HG02610 (cell line): ENCODE data around the gene MCF2L2.
A peak's percentile ranks its signal among the peaks of the same experiment; 100 is the strongest.

ENCODE experiments used
- ATAC-seq: cut with Tn5 transposase; IDR thresholded peaks from one replicate; pipeline ENCODE4 v1.9.1; 2021; ENCODE audit warnings: mild to moderate bottlenecking, moderate library complexity; ENCODE audit not compliant: unreplicated experiment

Gene MCF2L2

DNA sequence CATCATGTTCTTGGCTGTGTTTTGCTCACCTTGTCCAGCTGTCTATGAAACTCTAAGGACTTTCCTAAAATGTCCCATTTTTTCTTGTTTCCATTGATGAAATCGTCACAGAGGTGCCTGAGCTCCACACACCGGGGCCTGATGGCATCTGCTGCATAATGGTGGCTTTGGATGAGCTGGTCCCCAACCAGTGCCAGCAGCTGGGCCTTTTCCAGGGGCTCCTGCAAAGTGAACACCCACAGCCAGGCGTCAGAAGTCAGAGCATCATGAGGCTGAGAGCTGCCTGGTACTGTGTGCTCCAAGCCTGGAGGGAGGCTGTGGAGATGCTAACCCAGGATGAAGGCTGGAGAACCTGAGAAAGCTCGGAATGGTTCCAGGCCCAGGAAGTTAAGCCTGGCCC, 128.4 kb downstream of the MCF2L2 start:
- ATAC-seq = no peak

GRCh38 chr3:183298701-183299153, 129.7 kb downstream of the MCF2L2 start:
- no peak for ATAC-seq

DNA sequence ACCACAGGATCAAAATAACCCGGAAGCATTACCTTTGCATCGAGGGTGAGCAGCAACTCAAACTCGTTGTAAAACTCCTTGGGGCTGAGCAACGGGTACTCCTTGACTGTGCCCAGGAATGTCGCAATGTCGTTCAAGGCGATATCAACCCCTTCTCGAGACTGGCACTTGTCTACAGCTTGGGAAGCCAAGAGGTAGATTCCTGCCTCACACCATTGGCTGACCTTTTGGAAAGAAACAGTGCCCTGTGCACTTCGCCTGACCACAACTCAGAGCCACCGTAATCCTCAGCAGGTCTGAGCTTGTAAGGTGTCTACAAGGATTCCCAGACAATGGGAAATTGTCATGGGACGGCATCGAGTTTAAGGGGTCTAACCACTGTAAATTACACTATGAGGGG, 131.5 kb downstream of the MCF2L2 start:
- no peak for ATAC-seq

DNA sequence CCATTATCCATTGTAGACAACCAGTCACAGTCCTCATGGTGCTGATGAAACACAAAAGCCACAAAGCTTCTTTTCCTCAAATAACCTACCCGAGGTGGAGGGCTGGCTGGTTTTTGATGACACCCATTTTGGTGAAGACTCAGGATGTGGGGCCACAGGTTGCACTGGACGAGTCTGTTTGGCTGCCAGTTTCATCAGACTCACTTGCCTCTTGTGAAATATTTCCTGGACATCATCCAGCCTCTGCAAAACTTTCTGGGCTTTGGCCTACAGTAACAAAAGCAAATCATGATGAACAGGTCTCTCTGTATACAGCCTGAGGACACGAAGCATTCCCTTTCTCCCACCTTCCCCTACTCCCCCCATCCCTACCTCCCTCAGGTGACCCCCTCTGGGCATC, 133.2 kb downstream of the MCF2L2 start:
- ATAC-seq = no peak

- no peak for ATAC-seq
Observed at GRCh38 chr3:183293966-183294365, 134.5 kb downstream of the MCF2L2 start.

DNA sequence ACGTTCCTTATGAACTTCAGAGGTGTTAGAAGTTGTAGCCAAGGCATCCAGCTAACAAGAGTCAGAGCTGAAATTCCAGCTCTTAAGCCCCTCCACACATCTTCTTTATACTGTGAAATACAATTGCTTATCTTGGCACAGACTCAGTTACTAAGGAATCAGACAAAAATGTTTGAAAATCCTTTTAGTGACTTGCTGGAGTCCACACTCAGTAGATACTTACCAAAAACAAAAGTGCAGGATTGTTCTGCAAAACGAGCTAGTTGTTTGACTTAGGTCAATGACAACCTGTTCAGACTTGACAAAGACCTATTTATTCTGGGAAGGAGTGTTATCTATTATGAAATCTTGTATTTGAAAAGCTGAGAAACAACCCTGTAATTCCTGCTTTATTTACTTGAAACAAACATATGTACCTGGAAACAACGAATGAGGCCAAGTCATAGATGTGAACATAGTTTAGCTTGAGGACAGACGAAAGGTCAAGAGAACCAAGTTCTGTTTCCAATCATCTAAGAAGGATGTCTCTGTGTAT, 136.9 kb downstream of the MCF2L2 start:
- no peak for ATAC-seq

- no peak for ATAC-seq
Observed at GRCh38 chr3:183290216-183290615, 138.2 kb downstream of the MCF2L2 start.

- no peak for ATAC-seq
Observed at GRCh38 chr3:183288117-183288516, 140.3 kb downstream of the MCF2L2 start.

DNA sequence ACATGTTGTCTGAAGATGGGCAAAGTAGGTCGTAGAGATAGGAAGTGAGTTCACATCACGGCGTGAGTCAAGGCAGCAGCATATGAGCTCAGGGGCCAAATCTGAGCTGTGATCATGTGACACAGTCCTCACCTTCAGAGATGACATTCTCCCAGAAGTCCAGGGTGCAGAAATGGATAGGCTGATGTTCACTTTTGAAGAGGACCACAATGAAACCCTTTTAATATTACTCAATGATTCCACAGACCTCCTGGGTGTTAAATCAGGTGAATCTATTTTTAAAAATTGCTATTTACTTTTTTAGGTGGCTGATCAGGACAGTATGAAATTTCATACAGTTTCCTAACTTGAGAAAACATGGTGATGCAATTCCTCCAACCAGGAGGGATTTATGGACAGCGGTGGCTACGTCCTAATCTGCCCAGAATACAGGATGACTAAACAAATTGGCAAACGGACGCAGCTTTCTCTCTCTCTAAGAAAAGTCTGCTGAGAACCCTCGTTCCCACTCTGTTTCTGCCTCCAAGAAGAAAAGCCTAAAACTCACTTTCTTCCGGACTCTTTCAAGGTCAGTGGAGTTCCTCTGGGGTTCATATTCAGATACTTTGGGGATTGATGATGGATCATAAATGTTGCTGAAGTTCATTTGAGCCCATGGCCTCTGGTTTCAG, 141.0 kb downstream of the MCF2L2 start:
- no peak for ATAC-seq

DNA sequence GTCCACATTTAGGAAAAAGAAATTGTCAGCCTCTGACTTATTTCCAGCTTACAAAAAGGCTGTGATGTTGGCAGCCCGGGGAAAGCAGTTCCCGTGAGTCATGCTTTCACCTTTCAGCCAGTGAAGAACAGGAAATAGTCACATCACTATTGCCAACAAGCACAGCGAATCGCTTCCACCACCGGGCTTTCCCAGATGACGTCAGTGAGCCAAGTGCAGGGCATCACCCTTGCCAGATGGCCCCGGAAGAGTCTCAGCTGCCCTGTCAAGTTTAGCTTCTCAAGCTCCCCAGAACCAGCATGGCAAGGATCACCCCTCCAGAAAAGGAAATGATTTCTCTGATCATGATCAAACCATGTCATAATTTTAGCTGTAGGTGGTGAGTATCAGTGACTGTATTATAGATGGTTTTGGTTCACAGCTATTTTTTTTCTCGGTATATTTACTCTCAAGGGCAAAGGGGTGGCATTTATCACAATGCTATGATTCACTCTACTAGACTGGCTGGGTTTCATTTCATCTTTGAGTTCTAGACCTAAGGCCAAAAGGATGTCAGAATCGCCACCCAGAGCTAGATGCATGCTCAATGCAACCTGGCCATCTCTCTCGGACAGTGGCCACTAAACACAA, 142.5 kb downstream of the MCF2L2 start:
- peak; percentile 98 for ATAC-seq

DNA sequence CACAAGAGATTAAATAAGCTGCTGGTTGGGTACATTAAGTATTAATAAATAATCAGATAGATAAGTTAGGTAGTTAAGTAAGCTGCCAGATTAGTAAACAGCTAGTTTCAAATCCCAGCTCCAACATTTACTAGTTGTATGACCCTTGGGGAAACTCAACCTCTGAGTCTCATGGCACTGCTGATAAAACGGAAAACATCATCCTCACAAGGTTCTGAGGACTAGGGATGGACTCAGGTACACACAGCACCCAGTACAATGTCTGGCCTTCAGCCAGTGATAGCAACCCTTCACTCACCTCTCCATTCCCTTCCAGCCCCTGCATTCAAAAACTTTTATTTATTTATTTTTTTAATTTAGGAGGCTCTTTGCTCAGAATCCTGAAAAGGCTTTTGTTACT, 143.1 kb downstream of the MCF2L2 start:
- ATAC-seq = no peak

DNA sequence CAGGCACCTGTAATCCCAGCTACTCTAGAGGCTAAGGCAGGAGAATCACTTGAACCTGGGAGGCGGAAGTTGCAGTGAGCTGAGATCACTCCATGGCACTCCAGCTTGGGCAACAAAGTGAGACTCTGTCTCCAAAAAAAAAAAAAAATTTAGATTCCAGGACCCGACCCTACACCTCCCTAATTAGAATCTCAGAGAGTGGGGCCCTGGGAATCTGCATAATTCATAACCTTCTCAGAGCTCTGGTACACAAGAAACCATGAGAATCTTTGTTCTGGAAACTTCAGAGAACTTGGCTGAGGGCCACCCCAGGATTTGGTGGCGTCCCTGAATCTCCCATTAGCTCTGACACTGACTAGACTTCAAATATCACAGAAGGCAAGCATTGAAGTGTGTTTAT, 143.8 kb downstream of the MCF2L2 start:
- ATAC-seq = no peak

DNA sequence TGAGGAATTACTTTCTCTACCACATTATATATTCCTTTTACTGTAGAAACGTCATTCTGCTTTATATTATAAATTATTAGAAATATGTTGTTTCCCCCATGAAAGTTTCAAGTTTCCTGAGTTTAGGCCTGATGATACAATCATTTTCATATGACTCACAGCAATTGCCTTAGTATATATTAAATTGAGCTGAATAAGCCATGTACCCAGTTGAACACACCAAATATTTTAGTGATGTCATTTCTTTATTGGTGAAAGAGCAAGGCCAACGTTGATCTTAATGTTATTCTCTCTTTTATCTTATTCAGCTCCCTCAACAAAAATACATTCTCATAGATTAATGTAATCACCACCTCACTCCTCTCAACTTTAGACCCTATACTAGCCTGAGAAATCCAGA, 144.5 kb downstream of the MCF2L2 start:
- ATAC-seq = no peak

- no peak for ATAC-seq
Observed at GRCh38 chr3:183281126-183281797, 147.2 kb downstream of the MCF2L2 start.

DNA sequence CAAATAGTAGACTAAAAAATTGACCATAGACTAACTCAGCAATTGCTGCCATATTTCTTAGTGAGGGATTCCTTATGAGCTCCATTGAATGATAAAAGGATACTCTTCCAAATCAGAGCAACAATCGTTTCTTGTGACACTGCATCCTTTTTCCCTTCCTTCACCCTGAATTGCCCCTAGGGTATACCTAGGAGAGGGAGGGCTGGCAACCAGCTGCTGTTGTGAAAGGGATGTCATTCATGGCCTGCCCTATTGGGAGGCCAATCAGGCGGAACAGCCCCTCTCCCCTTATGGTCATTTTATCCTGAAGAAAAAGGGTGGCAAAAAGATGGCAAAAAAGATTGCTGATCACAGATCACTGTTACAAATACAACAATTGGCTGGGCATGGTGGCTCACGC, 149.0 kb downstream of the MCF2L2 start:
- no peak for ATAC-seq

DNA sequence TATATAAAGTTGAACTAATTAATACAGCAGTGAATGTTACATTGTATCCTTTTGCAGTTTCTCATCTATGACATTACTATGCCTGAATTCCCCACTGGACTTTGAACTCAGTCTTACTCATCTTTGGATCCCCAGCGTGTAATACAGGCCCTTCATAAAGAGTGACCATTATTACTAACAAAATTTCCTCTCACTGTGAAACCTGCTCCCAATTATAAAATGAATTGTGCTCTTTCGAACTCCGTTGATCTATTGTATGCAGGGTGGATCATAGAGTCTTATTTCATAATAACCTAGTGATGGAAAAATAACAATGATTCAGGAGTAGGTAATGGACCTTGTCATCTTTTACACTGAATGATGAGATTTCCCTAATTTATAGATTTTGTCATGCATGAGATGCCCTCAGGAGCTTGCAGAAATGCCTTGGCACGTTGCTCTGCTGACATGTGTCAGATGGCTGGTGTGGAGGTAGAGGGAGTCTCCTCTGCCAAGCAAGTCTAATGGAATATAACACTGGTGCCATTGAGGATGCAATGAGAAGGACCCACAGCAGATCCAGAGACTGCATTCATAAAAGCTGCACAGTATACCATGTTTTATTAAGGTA, 149.8 kb downstream of the MCF2L2 start:
- no peak for ATAC-seq

DNA sequence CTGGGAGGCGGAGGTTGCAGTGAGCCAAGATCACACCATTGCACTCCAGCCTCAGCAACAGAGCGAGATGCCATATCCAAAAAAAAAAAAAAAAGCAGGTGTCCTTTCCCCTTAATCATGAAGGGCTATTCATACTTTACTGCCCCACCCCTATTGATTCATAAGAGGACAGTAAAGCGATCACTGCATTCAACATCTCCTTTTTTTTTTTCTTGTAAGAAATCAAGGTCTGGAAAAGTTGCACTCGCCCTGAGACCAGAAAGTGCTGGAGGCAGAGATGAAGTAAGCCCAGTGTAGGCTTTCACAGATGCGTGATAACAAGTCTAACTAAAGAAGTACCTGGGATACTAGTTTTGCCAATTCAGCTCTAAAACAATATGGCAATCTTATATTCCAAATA, 151.2 kb downstream of the MCF2L2 start:
- ATAC-seq = no peak

GRCh38 chr3:183275937-183276336, 152.5 kb downstream of the MCF2L2 start:
- no peak for ATAC-seq

GRCh38 chr3:183275418-183275817, 153.0 kb downstream of the MCF2L2 start:
- ATAC-seq = no peak

GRCh38 chr3:183274609-183275008, 153.8 kb downstream of the MCF2L2 start:
- no peak for ATAC-seq

- no peak for ATAC-seq
Observed at GRCh38 chr3:183272791-183273190, 155.6 kb downstream of the MCF2L2 start.

DNA sequence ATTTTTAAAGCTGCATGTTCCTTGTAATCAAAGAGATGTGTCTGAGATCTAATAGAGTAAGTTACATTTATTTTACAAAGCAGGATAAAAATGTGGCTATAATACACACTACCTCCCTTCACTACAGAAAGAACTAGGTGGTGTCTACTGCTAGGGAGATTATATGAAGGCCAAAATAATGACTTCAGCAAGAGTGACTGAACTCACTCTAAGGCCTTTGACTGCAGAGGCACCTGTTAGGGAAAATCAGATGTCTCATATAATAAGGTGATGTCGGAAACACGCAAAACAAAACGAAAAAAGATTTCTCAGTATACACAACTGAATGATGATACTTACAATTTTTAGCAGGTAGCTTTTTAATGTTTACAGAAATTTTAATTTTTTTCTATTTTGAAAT, 156.3 kb downstream of the MCF2L2 start:
- no peak for ATAC-seq
